Measurements from ENCODE around the gene ZNF821.

ZNF821 gene

DNA sequence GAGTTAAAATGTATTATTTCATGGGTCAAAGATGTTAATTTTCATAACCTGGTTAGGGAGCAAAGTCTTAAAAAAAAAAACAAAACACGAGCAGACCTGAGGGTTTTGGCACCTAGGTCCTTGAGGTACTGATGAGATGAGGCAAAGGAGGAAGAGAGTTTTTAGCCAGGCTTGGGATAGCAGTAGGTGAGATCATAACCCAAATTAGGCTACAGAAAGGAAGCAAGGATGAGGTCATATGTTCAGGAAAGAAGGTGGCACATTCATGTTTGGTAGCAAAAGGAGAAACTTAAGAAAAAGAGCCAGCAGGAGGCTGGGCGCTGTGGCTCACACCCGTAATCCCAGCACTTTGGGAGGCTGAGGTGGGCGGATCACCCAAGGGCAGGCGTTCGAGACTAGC lies 35.4 kb downstream of the ZNF821 start:
- TF ChIP-seq, protein P1, sequence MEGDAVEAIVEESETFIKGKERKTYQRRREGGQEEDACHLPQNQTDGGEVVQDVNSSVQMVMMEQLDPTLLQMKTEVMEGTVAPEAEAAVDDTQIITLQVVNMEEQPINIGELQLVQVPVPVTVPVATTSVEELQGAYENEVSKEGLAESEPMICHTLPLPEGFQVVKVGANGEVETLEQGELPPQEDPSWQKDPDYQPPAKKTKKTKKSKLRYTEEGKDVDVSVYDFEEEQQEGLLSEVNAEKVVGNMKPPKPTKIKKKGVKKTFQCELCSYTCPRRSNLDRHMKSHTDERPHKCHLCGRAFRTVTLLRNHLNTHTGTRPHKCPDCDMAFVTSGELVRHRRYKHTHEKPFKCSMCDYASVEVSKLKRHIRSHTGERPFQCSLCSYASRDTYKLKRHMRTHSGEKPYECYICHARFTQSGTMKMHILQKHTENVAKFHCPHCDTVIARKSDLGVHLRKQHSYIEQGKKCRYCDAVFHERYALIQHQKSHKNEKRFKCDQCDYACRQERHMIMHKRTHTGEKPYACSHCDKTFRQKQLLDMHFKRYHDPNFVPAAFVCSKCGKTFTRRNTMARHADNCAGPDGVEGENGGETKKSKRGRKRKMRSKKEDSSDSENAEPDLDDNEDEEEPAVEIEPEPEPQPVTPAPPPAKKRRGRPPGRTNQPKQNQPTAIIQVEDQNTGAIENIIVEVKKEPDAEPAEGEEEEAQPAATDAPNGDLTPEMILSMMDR (IDR thresholded peaks at IDR 0.05; ENCODE audit: low read depth, low read length, poor library complexity, severe bottlenecking), result no peak
- TF ChIP-seq EZH2phosphoT487 (IDR thresholded peaks at IDR 0.05; ENCODE audit: borderline replicate concordance, low read length), result no peak
- Histone ChIP-seq H3K4me2 (ENCODE audit: low read length) (no peak overlapping the region), H3F3A (ENCODE audit: control insufficient read depth, insufficient read depth) (peaks cover 10% of the 10 kb centered on the region)

DNA sequence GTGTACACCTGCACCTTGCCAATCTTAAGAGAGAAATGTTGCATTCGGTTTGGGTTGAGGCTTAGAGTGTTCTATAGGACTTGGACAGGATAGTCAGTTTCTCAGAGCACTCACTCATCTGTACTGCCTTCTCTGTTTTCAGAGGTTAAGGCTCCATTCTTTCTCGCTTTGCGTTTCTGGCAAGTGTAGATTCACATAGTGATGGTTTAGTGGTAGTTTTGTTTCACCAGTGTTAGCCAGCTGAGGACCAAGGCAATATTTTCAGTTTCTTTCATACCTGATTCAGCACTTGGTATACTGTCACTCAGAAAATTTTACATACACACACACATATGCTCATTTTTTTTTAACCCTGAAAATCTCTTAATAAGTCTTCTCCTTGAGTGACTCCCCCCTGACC lies 36.9 kb downstream of the ZNF821 start:
- peaks cover 31% of the 10 kb centered on the region for H3K79me2 ChIP-seq (ENCODE audit: control insufficient read depth, low read length)

More for the DNA sequence above, 35.4 kb downstream of the ZNF821 start:
- Histone ChIP-seq H3K9me3 (ENCODE audit: control insufficient read depth, insufficient read depth, low read length) (no peaks in the 10 kb centered on the region), H3K4me1 (ENCODE audit: control insufficient read depth, low read length) (peaks cover 38% of the 10 kb centered on the region), H3K79me2 (ENCODE audit: control insufficient read depth, low read length) (peaks cover 45% of the 10 kb centered on the region), H3K27me3 (ENCODE audit: control insufficient read depth, low read length) (no peaks in the 10 kb centered on the region), H4K20me1 (ENCODE audit: control insufficient read depth, insufficient read depth, low read depth, low read length) (peaks cover 13% of the 10 kb centered on the region; the same call in 1 of the 2 replicates), H3K9me2 (replicated peaks; ENCODE audit: control insufficient read depth, low read length) (no peaks in the 10 kb centered on the region), H3K27ac (ENCODE audit: low read depth, low read length) (no peak overlapping the region), H3K36me3 (ENCODE audit: control insufficient read depth, low read length) (peaks cover 53% of the 10 kb centered on the region), H3K4me3 (ENCODE audit: low read length) (no peak overlapping the region)

DNA sequence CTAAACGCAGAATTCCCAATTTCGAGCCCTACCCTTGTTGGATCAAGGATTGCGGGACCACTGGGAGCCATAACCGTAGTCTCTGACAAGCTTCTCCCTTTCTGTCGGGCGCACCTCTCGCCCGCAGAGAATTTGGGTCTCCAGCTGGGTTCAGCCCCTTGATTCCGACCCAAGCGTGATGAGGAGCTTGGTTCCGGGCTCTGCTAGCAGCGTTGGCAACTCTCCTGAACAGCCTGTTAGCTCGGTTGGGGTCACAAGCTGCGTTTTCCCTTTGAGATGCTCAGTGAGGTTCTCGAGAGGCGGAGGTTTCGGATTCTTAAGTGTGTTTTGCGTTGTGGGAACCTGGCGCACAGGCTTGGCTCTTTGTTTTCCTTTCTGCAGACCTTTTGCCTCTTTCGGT lies 37.6 kb downstream of the ZNF821 start:
- TF ChIP-seq EZH2phosphoT487 (IDR thresholded peaks at IDR 0.05; ENCODE audit: borderline replicate concordance, low read length), result no peak
- TF ChIP-seq, protein P1 (IDR thresholded peaks at IDR 0.05; ENCODE audit: low read depth, low read length, poor library complexity, severe bottlenecking), result no peak

More for the DNA sequence above, 36.9 kb downstream of the ZNF821 start:
- no peak overlapping the region for H3K27ac ChIP-seq (ENCODE audit: low read depth, low read length)
- H3K9me2 ChIP-seq (replicated peaks; ENCODE audit: control insufficient read depth, low read length), result no peaks in the 10 kb centered on the region
- H3K36me3 ChIP-seq (ENCODE audit: control insufficient read depth, low read length), result peaks cover 44% of the 10 kb centered on the region
- TF ChIP-seq, protein P1 (IDR thresholded peaks at IDR 0.05; ENCODE audit: low read depth, low read length, poor library complexity, severe bottlenecking), result no peak
- H3K4me3 ChIP-seq (ENCODE audit: low read length), result peak overlapping the region; percentile 87
- no peaks in the 10 kb centered on the region for H3K27me3 ChIP-seq (ENCODE audit: control insufficient read depth, low read length)
- H3F3A ChIP-seq (ENCODE audit: control insufficient read depth, insufficient read depth), result peaks cover 20% of the 10 kb centered on the region
- H3K4me2 ChIP-seq (ENCODE audit: low read length), result peak overlapping the region; percentile 78
- H3K4me1 ChIP-seq (ENCODE audit: control insufficient read depth, low read length), result peaks cover 38% of the 10 kb centered on the region
- peaks cover 12% of the 10 kb centered on the region; the same call in 1 of the 2 replicates for H4K20me1 ChIP-seq (ENCODE audit: control insufficient read depth, insufficient read depth, low read depth, low read length)
- no peaks in the 10 kb centered on the region for H3K9me3 ChIP-seq (ENCODE audit: control insufficient read depth, insufficient read depth, low read length)

More for the DNA sequence above, 37.6 kb downstream of the ZNF821 start:
- H3K27me3 ChIP-seq (ENCODE audit: control insufficient read depth, low read length), result no peaks in the 10 kb centered on the region
- peaks cover 41% of the 10 kb centered on the region for H3K4me1 ChIP-seq (ENCODE audit: control insufficient read depth, low read length)
- peaks cover 12% of the 10 kb centered on the region; the same call in 1 of the 2 replicates for H4K20me1 ChIP-seq (ENCODE audit: control insufficient read depth, insufficient read depth, low read depth, low read length)
- H3F3A ChIP-seq (ENCODE audit: control insufficient read depth, insufficient read depth), result peaks cover 21% of the 10 kb centered on the region
- peaks cover 39% of the 10 kb centered on the region for H3K36me3 ChIP-seq (ENCODE audit: control insufficient read depth, low read length)
- H3K4me3 ChIP-seq (ENCODE audit: low read length), result peak overlapping the region; percentile 87
- H3K4me2 ChIP-seq (ENCODE audit: low read length), result peak overlapping the region; percentile 78
- H3K9me2 ChIP-seq (replicated peaks; ENCODE audit: control insufficient read depth, low read length), result no peaks in the 10 kb centered on the region
- peaks cover 31% of the 10 kb centered on the region for H3K79me2 ChIP-seq (ENCODE audit: control insufficient read depth, low read length)
- H3K27ac ChIP-seq (ENCODE audit: low read depth, low read length), result no peak overlapping the region
- H3K9me3 ChIP-seq (ENCODE audit: control insufficient read depth, insufficient read depth, low read length), result no peaks in the 10 kb centered on the region

All from DOHH2 (cell line).